Measurements from ENCODE around the gene TRANK1. TPM values are rescaled to one million over a fixed set of nuclear protein-coding genes. Genes with fewer than 3 reads are reported as not detected.
"Not testable (repeated sequence)": the region's sequence is repeated elsewhere in the genome, so short reads cannot be mapped to it uniquely, and the experiment has no call there.

TRANK1 gene
- total RNA-seq, 1 donor from 2014 or later: 2.1 TPM

DNA sequence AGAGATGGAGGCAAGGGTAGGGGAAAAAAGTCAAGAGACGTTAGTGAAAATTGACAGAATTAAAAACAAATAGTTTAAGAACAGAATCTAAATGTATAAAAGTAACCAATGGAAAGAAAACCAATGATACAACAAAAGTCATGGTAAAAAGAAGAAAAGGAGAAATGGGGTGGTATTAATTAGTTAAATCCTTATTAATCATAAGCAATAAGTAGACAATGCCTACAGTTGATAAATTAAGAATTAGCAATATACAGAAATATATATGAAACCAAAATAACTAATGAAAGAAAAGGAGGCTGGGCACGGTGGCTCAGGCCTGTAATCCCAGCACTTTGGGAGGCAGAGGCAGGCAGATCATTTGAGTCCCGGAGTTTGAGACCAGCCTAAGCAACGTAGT, 24.2 kb upstream of the TRANK1 start:
- H3K36me3 Mint-ChIP-seq (ENCODE audit: low read depth): peaks cover 7% of the 10 kb centered on the region

DNA sequence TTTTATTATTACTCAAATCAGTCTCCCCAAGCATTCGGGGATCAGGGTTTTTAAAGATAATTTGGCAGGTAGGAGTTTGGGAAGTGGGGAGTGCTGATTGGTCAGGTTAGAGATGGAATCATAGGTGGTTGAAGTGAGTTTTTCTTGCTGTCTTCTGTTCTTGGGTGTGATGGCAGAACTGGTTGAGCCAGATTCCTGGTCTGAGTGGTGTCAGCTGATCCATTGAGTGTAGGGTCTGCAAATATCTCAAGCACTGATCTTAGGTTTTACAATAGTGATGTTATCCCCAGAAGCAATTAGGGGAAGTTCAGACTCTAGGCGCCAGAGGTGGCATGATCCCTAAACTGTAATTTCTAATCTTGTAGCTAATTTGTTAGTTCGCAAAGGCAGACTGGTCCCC, 20.6 kb upstream of the TRANK1 start:
- Mint-ChIP-seq H3K36me3 (ENCODE audit: low read depth) (no peaks in the 10 kb centered on the region), H3K9me3 (no peaks in the 10 kb centered on the region), H3K4me1 (peaks cover 8% of the 10 kb centered on the region), H3K27me3 (no peaks in the 10 kb centered on the region), H3K27ac (no peak overlapping the region), H3K4me3 (no peak overlapping the region)
- no peak for DNase-seq
- intact Hi-C loops (cut with micrococcal nuclease): no loop called here

More for the DNA sequence above, 24.2 kb upstream of the TRANK1 start:
- Mint-ChIP-seq H3K27ac (peak overlapping the region; percentile 64), H3K27me3 (no peaks in the 10 kb centered on the region), H3K9me3 (peaks cover 4% of the 10 kb centered on the region), H3K4me3 (no peak overlapping the region), H3K4me1 (peaks cover 22% of the 10 kb centered on the region)
- no peak for DNase-seq
- intact Hi-C loops (cut with micrococcal nuclease): no loop called here

DNA sequence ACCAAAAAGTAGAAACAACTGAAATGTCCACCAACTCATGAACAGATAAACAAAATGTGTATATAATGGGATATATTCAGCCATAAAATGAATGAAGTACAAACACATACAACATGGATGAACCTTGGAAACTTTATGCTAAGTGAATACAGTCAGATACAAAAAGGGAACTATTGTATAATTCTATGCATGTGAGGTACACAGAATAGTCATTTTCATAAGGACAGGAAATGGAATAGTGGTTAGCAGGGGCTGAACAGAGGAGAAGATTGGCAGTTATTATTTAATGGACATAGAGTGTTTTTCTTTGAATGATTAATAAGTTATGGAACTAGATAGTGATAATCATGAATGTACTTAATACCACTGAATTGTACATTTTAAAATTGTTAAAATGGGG, 20.0 kb upstream of the TRANK1 start:
- Mint-ChIP-seq H3K9me3 (no peaks in the 10 kb centered on the region), H3K4me3 (no peak overlapping the region), H3K36me3 (ENCODE audit: low read depth) (no peaks in the 10 kb centered on the region), H3K27me3 (no peaks in the 10 kb centered on the region), H3K27ac (no peak overlapping the region), H3K4me1 (peaks cover 4% of the 10 kb centered on the region)
- intact Hi-C loops (cut with micrococcal nuclease): loop anchor here (5.0 kb wide), 1 partner anchor 998 kb away; no protein-coding TSS in a partner anchor
- DNase-seq: no peak

DNA sequence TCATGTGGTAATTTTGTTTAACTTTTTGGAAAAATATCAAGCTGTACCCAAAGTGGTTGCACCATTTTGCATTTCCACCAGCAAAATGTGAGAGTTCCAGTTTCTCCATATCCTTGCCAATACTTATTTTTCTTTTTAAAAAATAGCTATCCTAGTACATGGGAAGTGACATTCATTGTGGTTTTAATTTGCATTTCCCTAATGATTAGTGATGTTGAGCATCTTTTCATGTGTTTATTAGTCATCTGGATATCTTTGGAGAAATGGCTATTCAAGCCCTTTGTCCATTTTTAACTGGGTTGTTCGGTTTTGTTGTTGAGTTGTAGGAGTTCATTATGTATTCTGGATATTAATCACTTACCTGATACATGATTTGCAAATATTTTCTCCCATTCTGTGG, 19.5 kb upstream of the TRANK1 start:
- Mint-ChIP-seq H3K36me3 (ENCODE audit: low read depth) (no peaks in the 10 kb centered on the region), H3K27me3 (no peaks in the 10 kb centered on the region), H3K4me3 (no peak overlapping the region), H3K4me1 (peaks cover 1% of the 10 kb centered on the region), H3K27ac (no peak overlapping the region), H3K9me3 (no peaks in the 10 kb centered on the region)
- intact Hi-C loops (cut with micrococcal nuclease): loop anchor here (5.0 kb wide), 1 partner anchor 997 kb away; no protein-coding TSS in a partner anchor
- DNase-seq: no peak

DNA sequence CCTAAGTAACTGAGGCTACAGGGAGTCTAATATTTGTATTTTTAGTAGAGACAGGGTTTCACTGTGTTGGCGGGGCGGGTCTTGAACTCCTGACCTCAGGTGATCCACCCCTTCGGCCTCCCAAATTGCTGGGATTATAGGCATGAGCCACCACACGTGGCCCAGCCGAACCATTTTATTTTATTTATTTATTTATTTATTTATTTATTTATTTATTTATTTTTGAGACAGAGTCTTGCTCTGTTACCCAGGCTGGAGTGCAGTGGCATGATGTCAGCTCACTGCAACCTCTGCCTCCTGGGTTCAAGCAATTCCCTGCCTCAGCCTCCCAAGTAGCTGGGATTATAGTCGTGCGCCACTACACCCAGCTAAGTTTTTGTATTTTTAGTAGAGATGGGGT, 18.2 kb upstream of the TRANK1 start:
- not testable (repeated sequence) for DNase-seq; H3K36me3 Mint-ChIP-seq (ENCODE audit: low read depth); H3K27ac Mint-ChIP-seq; H3K27me3 Mint-ChIP-seq; H3K4me3 Mint-ChIP-seq; H3K9me3 Mint-ChIP-seq; H3K4me1 Mint-ChIP-seq
- intact Hi-C loops (cut with micrococcal nuclease): loop anchor here (5.0 kb wide), 1 partner anchor 996 kb away; no protein-coding TSS in a partner anchor

DNA sequence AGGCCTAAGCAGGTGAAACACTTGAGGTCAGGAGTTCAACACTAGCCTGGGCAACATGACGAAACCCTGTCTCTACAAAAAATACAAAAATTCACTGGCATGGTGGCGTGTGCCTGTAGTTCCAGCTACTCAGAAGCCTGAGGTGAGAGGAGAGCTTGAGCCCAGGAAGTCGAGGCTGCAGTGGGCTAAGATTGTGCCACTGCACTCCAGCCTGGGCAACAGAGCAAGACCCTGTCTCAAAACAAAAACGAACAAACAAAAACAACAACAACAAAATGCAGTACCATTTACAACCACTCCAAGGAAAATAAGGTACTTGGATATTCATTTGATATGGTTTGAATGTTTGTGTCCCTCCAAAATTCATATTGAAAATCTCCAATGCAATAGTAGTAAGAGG, 15.6 kb upstream of the TRANK1 start:
- Mint-ChIP-seq H3K4me3 (no peak overlapping the region), H3K4me1 (peaks cover 7% of the 10 kb centered on the region), H3K36me3 (ENCODE audit: low read depth) (no peaks in the 10 kb centered on the region), H3K9me3 (no peaks in the 10 kb centered on the region), H3K27ac (no peak overlapping the region), H3K27me3 (no peaks in the 10 kb centered on the region)
- intact Hi-C loops (cut with micrococcal nuclease): loop anchor here (5.0 kb wide), 1 partner anchor 993 kb away; no protein-coding TSS in a partner anchor
- DNase-seq: no peak

DNA sequence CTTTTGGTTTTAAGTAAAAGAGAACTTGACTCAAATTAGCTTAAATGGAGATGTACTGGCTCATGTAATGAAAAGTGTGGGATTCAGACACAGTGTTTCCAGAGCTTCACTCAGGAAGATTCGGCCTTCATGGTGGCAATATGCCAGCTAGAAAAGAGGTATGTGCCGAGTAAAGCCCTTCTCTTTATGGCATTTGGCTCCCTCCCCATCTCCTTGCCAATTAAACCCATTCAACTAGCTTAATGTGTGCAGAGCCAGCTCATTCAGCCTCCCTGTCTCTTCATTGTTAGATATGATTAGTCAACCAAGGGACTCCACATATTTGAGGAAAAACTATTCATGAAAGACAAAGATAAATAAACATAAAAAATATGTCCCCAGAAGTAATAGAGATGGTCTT, 15.0 kb upstream of the TRANK1 start:
- Mint-ChIP-seq H3K27me3 (peaks cover 2% of the 10 kb centered on the region), H3K9me3 (no peaks in the 10 kb centered on the region), H3K27ac (no peak overlapping the region), H3K4me1 (peaks cover 7% of the 10 kb centered on the region), H3K36me3 (ENCODE audit: low read depth) (no peaks in the 10 kb centered on the region), H3K4me3 (no peak overlapping the region)
- no peak for DNase-seq
- intact Hi-C loops (cut with micrococcal nuclease): loop anchor here (2.0 to 5.0 kb wide), 5 partner anchors 51 to 993 kb away; no protein-coding TSS in a partner anchor

DNA sequence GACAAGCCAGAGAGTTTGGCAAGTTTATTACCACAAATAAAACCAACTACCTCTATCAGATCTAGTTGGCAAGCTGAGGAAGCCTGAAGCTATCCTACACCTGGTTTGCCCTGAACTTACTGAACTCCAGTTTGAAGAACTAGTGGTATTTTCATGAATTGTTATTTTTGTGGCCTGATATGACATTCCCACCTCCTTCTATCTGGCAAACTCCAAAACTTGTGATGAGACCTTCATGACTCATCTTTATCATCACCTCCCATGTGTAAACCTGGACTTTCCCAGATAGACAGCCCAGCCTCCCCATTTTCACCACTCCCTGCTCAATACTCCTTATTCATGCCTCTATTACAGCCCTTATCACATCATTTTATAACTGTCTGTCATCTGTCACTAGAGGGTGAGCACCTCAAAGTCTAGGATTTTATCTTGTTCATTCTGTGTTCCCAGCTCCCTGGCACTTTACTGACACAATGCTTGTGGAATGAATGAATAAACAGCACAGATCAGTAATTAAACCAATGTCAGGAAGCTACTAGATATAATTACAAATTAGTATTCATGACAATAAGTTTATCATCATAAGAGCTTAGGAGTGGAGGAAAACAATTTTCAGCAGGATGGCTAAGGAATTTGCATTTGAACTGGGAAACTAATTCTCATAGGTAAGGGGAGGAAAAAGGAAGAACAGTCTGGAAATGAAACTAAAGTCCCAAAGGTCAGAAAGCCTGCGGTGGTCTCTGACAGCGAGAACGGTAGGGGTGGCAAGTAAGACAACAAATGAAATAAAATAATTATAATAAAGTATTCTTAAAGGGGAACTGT, 13.2 kb upstream of the TRANK1 start:
- Mint-ChIP-seq H3K27me3 (peaks cover 4% of the 10 kb centered on the region), H3K4me3 (peak overlapping the region; percentile 6)
- intact Hi-C loops (cut with micrococcal nuclease): loop anchor here (1.0 to 2.0 kb wide), 8 partner anchors 13 to 229 kb away; partner anchors contain the start of gene TRANK1

DNA sequence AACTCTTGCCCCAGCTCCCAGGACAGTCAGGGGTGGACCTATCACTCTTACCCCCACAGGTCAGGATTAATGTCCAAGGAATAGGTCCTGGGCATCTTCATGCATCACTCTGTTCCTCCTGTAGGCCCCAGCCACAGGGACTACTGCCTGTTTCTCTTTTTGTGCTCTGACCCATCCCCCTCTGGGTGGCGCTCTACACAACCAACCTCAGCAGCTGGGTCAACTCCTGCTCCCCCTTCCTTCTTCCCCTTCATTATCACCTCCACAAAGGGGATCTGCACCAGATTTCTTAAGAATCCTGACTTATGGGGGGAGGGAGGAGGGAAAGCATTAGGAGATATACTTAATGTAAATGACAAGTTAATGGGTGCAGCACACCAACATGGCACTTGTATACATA, 12.2 kb upstream of the TRANK1 start:
- intact Hi-C loops (cut with micrococcal nuclease): no loop called here
- DNase-seq: no peak
- Mint-ChIP-seq H3K27me3 (peaks cover 11% of the 10 kb centered on the region), H3K9me3 (no peaks in the 10 kb centered on the region), H3K36me3 (ENCODE audit: low read depth) (no peaks in the 10 kb centered on the region), H3K4me1 (peaks cover 7% of the 10 kb centered on the region), H3K4me3 (no peak overlapping the region), H3K27ac (no peak overlapping the region)

More for the DNA sequence above, 13.2 kb upstream of the TRANK1 start:
- H3K9me3 Mint-ChIP-seq: no peaks in the 10 kb centered on the region
- no peak for DNase-seq
- H3K36me3 Mint-ChIP-seq (ENCODE audit: low read depth): no peaks in the 10 kb centered on the region
- peaks cover 7% of the 10 kb centered on the region for H3K4me1 Mint-ChIP-seq
- H3K27ac Mint-ChIP-seq: peak overlapping the region; percentile 58

DNA sequence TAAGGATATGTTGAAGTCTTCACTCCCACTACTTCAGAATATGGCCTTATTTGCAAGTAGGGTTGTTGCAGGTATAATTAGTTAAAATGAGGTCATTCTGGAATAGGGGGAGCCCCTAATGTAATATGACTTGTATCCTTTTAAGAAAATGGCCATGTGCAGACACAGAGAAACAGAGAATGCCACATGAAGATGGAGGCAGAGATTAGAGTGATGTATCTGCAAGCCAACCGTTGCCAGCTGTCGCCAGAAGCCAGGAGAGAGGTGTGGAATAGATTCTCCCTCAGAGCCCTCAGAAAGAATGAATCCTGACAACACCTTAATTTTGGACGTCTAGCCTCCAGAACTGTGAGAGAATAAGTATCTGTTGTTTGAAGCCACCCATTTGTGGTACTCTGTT, 11.3 kb upstream of the TRANK1 start:
- Mint-ChIP-seq H3K4me1 (peaks cover 7% of the 10 kb centered on the region), H3K4me3 (no peak overlapping the region), H3K36me3 (ENCODE audit: low read depth) (no peaks in the 10 kb centered on the region), H3K27me3 (peaks cover 11% of the 10 kb centered on the region), H3K27ac (no peak overlapping the region), H3K9me3 (no peaks in the 10 kb centered on the region)
- DNase-seq: no peak
- intact Hi-C loops (cut with micrococcal nuclease): no loop called here

DNA sequence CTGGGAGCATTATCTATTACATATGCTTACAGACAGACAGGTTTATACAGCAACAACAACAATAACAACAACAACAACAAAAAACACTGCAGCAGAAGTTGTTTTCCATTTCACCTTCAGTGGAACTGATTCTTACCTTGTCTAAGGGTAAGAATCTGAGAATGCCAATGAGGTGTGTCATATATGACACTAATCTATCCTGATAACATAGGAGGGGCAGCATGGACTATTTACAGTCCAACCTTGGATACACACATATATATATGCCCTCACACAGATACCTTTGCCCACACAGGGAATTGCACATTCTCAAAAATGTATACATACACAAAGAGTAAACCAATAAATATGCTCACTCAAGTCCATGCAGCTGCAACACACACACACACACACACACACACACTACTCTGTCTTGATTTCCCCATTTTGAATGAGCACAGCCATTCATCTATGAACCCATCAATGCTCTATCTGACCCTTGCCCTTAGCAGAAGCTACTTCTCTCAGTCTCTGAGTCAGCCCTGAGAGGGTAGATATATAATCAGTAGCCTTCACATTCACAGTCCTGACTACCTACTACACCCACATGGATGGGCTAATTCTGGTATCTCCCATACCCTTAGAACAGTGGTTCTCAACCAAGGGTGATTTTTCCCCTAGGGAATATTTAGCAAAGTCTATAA, 9.7 kb upstream of the TRANK1 start:
- Mint-ChIP-seq H3K4me3 (no peak overlapping the region), H3K9me3 (no peaks in the 10 kb centered on the region), H3K36me3 (ENCODE audit: low read depth) (no peaks in the 10 kb centered on the region), H3K27me3 (peaks cover 11% of the 10 kb centered on the region), H3K27ac (no peak overlapping the region), H3K4me1 (peaks cover 7% of the 10 kb centered on the region)
- intact Hi-C loops (cut with micrococcal nuclease): no loop called here
- no peak for DNase-seq

DNA sequence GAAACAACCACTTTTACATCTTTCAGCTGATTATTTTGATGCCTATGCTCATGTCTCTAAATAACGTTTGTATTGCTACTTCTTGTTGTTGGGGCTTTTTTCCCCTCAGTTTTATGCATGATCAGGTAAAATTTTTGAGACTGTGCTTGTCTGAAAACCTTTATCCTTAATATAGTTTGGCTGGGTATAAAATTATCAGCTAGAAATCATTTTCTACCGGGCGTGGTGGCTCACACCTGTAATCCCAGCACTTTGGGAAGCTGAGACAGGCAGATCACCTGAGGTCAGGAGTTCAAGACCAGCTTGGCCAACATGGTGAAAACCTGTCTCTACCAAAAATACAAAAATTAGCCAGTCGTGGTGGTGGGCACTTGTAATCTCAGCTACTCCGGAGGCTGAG, 3.0 kb upstream of the TRANK1 start:
- DNase-seq; H3K4me1 Mint-ChIP-seq; intact Hi-C loops (cut with micrococcal nuclease); H3K27ac Mint-ChIP-seq; H3K4me3 Mint-ChIP-seq: not testable (repeated sequence)
- Mint-ChIP-seq H3K27me3 (peaks cover 18% of the 10 kb centered on the region), H3K36me3 (ENCODE audit: low read depth) (peaks cover 11% of the 10 kb centered on the region), H3K9me3 (peaks cover 17% of the 10 kb centered on the region)

DNA sequence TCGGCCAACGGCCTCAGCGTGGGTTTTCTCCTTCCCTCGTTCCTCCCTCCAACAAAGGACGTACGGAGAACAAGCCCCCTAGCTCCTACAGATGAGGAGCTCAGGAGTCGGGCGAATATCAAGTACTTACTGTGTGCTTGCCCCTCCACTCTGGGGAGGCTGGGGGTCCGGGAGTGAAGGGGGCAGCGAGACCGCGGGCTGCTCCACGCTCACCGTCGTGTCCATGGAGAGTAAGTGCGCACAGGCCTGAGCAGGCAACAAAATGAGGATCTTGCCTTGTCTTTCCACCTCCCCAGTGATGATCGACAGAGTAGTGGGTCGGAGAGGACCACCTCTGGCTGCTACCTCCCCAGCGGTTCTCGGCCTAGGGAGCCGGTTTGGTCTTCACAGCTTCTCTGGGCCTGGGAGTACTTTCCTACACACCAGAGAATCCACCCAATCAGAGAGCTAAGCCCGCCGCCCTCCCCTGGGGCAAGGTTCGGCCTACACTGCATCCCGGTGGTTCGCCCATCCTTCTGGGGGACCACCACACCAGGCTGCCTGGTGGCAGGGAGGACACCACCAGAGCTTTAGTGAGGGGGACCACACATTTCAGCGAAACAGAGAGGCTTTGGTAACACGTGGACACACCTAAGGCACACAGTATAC, 603 bp upstream of the TRANK1 start:
- intact Hi-C loops (cut with micrococcal nuclease): loop anchor here (1.0 to 2.0 kb wide), 3 partner anchors 13 to 69 kb away; no protein-coding TSS in a partner anchor
- Mint-ChIP-seq H3K4me3 (peak overlapping the region; percentile 77), H3K36me3 (ENCODE audit: low read depth) (peaks cover 11% of the 10 kb centered on the region), H3K27me3 (peaks cover 17% of the 10 kb centered on the region), H3K4me1 (peaks cover 12% of the 10 kb centered on the region), H3K27ac (no peak overlapping the region), H3K9me3 (peaks cover 17% of the 10 kb centered on the region)
- DNase-seq: no peak
